Measurements from ENCODE around the gene UBN1. TPM values are rescaled to one million over a fixed set of nuclear protein-coding genes. Genes with fewer than 3 reads are reported as not detected.

Gene UBN1
- total RNA-seq, 1 experiment from 2014 or later, result 51.0 TPM

DNA sequence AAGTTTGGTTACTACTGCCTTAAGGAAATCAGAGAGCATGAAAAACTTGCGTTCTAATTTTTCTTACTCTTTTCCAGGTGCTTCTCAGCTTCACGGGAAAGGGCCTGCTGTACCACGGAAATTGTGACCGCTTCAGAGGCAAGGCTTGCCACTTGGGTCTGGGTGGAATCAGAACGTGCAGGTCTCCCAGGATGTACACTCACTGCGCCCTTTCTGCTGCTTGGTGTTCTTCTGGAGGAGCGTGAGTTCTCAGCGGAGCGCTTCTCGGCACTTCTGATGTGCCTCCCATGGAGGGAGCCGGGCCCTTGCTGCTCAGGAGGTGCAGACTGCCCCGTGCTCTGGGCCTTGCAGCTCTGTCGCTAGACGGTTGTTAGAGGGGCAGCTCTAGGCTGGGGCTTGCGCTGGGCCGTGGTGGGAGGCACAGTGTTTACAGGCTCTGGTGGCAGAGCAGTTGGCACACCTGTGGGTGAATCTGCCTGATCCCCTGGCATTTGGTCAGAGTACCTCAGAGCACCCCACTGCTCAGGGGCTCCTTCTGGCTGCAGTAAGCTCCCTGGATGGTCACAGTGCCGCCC is 32.8 kb downstream of the UBN1 start:
- intact Hi-C loops (cut with micrococcal nuclease; ENCODE audit: unreplicated experiment), result no loop called here

GRCh38 chr16:4882000-4882632 is 34.8 kb downstream of the UBN1 start:
- no peaks in the 10 kb centered on the region for H3K27me3 ChIP-seq (replicated peaks; ENCODE audit: insufficient read depth, low read depth, low read length, poor library complexity)
- no peaks in the 10 kb centered on the region for H3K9me3 ChIP-seq (ENCODE audit: low read depth, low read length, poor library complexity, severe bottlenecking)
- no TSS peak for BruUV-seq (replicated peaks)
- intact Hi-C loops (cut with micrococcal nuclease; ENCODE audit: unreplicated experiment), result no loop called here
- no peak for DNase-seq (ENCODE audit: low spot score)
- CTCF ChIA-PET, result no interaction called here
- no peak overlapping the region for H3K4me3 ChIP-seq (ENCODE audit: low read depth, low read length, poor library complexity, severe bottlenecking)
- no peak for TF ChIP-seq EZH2 (IDR thresholded peaks at IDR 0.05; ENCODE audit: borderline replicate concordance, low read depth, low read length, poor library complexity, severe bottlenecking)
- TF ChIP-seq CTCF (conservative IDR thresholded peaks at IDR 0.05; ENCODE audit: low read depth, low read length), result no peak
- POLR2A ChIA-PET (ENCODE audit: low non-redundant PET), result no interaction called here
- peaks cover 51% of the 10 kb centered on the region for H3K36me3 ChIP-seq (ENCODE audit: insufficient read depth, low read length, poor library complexity, severe bottlenecking)
- no peaks in the 10 kb centered on the region for H3K4me1 ChIP-seq (ENCODE audit: insufficient read depth, low read length, poor library complexity, severe bottlenecking)
- no peak overlapping the region for H3K27ac ChIP-seq (ENCODE audit: low read depth, low read length, poor library complexity, severe bottlenecking)

More for the DNA sequence above, 32.8 kb downstream of the UBN1 start:
- no peaks in the 10 kb centered on the region for H3K9me3 ChIP-seq (ENCODE audit: low read depth, low read length, poor library complexity, severe bottlenecking)
- no peaks in the 10 kb centered on the region for H3K4me1 ChIP-seq (ENCODE audit: insufficient read depth, low read length, poor library complexity, severe bottlenecking)
- no peak for DNase-seq (ENCODE audit: low spot score)
- no peak overlapping the region for H3K4me3 ChIP-seq (ENCODE audit: low read depth, low read length, poor library complexity, severe bottlenecking)
- no TSS peak for BruUV-seq (replicated peaks)
- no peaks in the 10 kb centered on the region for H3K27me3 ChIP-seq (replicated peaks; ENCODE audit: insufficient read depth, low read depth, low read length, poor library complexity)
- POLR2A ChIA-PET (ENCODE audit: low non-redundant PET), result no interaction called here
- TF ChIP-seq CTCF (conservative IDR thresholded peaks at IDR 0.05; ENCODE audit: low read depth, low read length), result no peak
- TF ChIP-seq EZH2 (IDR thresholded peaks at IDR 0.05; ENCODE audit: borderline replicate concordance, low read depth, low read length, poor library complexity, severe bottlenecking), result no peak
- CTCF ChIA-PET, result no interaction called here
- peaks cover 67% of the 10 kb centered on the region for H3K36me3 ChIP-seq (ENCODE audit: insufficient read depth, low read length, poor library complexity, severe bottlenecking)
- H3K27ac ChIP-seq (ENCODE audit: low read depth, low read length, poor library complexity, severe bottlenecking), result no peak overlapping the region

DNA sequence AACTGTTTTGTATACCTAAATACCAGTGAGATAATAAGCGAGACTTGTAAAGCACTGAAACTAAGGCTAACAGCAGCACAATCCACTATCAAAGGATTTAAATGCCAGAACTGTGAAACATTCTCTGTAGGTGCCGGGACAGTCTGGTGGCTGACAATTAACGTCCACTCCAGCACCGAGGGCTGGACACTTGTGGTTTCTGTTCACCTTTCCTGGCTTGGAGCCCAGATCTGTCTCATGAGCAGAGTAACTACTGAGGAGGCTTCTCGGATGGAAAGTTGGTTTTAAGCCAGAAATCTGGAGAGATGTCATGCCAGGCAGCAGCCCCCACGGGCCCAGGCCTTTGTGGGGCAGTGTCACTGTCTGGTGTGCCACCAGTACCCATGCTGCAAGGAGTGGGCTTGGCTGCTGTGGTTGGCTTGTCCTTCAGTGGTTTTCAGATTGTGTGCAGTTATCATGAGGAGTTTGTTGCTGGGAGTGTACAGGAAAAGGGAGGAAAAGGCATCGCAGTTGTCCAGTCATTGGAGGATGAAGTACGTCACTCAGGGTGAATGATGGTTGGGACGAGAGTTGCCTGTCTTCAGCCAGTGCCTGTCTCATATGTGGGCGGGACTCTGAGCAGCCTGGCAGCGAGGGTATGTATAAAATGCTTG is 35.5 kb downstream of the UBN1 start:
- H3K9me3 ChIP-seq (ENCODE audit: low read depth, low read length, poor library complexity, severe bottlenecking), result no peaks in the 10 kb centered on the region
- no peak overlapping the region for H3K4me3 ChIP-seq (ENCODE audit: low read depth, low read length, poor library complexity, severe bottlenecking)
- ChIA-PET CTCF (no interaction called here), POLR2A (ENCODE audit: low non-redundant PET) (no interaction called here)
- intact Hi-C loops (cut with micrococcal nuclease; ENCODE audit: unreplicated experiment), result no loop called here
- no TSS peak for BruUV-seq (replicated peaks)
- no peak for DNase-seq (ENCODE audit: low spot score)
- H3K27ac ChIP-seq (ENCODE audit: low read depth, low read length, poor library complexity, severe bottlenecking), result no peak overlapping the region
- no peak for TF ChIP-seq CTCF (conservative IDR thresholded peaks at IDR 0.05; ENCODE audit: low read depth, low read length)
- no peak for TF ChIP-seq EZH2 (IDR thresholded peaks at IDR 0.05; ENCODE audit: borderline replicate concordance, low read depth, low read length, poor library complexity, severe bottlenecking)
- peaks cover 45% of the 10 kb centered on the region for H3K36me3 ChIP-seq (ENCODE audit: insufficient read depth, low read length, poor library complexity, severe bottlenecking)
- H3K4me1 ChIP-seq (ENCODE audit: insufficient read depth, low read length, poor library complexity, severe bottlenecking), result no peaks in the 10 kb centered on the region
- H3K27me3 ChIP-seq (replicated peaks; ENCODE audit: insufficient read depth, low read depth, low read length, poor library complexity), result no peaks in the 10 kb centered on the region

Measured in A673 (cell line).